CD4-positive, alpha-beta T cell treated with Interleukin-10 for 1 hour (primary cell): ENCODE measurements around the gene NAA80.
"Not testable (repeated sequence)": the region's sequence is repeated elsewhere in the genome, so short reads cannot be mapped to it uniquely, and the experiment has no call there.

Experiments
- DNase-seq: peaks from one replicate; pipeline ENCODE4 v3.0.0-alpha.2; 2020

NAA80 gene

DNA sequence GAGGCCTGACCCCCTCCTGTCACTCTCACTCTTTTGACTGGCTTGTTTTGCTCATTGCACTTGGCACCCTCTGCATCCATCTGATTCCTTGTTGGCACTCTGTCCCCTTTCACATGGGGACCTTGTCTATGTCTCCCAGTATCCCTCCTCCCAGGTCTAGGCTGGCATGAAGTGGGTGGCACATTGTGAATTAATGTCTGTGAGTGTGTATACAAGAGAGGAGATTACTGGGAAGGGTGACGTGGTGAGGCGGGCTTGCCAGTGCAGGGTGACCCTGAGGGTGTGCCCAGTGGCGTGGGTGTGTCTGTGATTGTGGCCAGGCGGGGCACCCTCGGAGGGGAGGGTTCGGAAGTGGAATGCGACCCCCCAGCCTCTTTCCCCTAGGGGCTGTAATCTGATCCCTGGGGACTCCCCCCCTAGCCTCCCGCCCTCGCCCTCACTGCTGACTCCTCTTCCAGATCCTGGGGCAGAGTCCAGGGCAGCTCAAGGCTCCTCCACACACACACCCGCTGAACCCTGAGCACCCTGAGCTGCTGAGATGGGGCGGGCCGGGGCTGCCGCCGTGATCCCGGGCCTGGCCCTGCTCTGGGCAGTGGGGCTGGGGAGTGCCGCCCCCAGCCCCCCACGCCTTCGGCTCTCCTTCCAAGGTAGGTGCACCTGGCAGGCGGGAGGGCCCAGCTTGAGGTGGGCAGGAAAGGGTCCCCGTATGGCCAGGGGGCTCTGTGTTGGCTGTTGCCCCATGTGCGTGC, 30.3 kb downstream of the NAA80 start, which contains the start of gene SEMA3B:
Gene SEMA3B (plus strand): TSS at position 445 of the 749 bp plus-strand sequence. CDS start 94 bp downstream, at position 539.
- no peak for DNase-seq

DNA sequence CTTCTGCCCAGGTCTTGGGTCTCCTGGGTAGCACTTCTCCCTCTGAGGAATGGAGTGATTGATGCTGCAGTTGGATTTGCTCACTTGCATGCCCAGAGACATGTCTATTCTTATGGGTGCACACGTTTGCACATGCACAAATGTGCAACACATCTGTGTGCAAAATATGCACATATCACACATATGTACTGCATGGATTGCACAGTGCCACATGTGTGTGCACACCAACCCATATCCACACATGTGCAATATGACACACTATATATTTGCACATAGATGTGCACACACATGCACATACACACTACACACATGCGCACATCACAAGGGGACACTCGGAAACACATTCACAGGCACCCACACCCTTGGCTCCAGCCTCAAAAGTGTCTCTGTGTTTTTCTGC, 30.9 kb downstream of the NAA80 start:
- no peak for DNase-seq

DNA sequence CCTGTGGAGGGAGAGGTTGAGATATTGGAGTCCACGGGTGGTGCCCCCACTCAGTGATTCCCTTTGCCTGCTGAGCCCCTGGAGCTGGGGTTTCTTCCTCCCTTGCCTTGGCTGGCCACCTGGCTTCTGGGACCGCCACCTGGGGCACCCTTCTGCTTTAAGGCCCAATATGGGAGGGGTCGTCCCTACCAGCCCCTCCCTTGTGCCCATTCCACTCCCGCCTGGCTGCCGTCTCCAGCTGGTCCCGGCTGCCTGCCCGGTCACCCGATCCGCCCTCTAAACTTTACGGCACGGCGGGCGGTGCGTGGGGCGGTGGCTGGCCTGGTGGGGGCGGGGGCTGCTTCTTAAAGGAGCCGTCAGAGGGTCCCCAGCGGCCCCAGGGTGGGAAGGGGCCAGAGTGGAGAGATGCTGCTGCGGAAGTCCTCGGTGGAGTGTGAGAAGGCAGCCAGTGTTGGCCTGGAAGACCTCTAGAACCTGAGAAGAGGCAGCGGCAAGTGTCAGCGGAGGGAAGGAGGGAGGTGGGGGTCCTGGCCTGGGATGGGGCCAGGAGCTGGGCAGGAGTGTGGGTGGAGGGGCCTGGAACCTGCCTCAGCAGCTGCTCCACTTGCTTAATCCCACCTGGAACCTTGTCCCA, 31.8 kb downstream of the NAA80 start:
- DNase-seq = no peak

DNA sequence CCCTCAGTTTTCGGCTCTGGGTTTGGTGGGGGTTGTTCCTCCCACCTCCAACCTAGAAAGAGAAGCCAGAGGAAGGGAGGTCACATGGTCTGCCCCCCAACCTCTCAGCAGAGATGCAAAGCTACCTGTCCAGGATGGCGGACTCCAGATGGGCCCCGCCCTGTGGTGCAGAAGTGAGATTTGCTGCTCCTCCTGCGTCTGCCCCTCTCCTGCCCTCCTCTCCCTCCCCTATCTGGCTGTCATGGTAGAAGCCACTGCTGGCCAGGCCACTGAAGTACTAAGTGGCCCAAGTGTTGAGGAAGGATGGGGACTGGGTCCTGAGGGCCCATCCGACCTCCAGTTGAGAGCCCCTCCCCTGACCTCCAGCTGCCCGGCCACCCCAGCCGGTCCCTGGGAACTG, 32.4 kb downstream of the NAA80 start:
- no peak for DNase-seq

DNA sequence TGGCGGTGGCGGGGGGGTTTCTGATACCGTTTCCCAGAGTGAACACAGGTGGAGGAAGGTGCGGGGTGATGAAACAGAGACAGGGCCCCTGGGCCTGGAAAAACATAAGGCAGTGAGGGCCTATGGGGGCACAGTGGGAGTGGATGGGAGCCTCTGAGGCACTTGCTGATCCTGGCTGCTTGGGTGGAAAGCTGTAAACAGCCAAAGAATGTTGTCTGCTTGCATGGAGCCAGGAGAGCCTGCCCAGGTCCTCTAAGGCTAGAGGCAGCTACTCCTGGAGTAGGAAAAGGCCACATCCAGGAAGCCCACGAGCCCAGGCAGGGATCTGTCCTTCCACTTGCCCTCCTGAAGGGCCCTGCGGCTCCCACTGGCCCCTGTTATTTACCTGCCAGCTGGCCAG, 33.2 kb downstream of the NAA80 start:
- no peak for DNase-seq

DNA sequence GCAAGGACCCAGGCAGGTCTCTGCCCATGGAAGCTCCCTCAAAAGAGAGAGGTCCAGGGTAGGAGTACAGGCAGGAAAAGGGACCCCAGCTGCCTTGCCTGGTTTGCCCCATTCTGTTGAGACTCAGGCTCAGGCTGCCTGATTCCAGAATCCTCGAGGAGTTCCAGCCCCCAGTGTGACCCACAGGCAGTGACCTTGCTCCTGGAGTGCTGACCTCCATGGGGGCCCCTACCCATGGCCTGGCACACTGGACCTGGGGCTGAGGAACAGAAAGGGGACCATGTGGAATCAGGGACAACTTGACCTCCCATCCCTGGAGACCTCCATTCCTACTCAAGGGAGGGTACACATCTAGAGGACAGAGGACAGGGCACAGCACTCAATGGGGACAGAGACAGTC, 33.6 kb downstream of the NAA80 start:
- no peak for DNase-seq

DNA sequence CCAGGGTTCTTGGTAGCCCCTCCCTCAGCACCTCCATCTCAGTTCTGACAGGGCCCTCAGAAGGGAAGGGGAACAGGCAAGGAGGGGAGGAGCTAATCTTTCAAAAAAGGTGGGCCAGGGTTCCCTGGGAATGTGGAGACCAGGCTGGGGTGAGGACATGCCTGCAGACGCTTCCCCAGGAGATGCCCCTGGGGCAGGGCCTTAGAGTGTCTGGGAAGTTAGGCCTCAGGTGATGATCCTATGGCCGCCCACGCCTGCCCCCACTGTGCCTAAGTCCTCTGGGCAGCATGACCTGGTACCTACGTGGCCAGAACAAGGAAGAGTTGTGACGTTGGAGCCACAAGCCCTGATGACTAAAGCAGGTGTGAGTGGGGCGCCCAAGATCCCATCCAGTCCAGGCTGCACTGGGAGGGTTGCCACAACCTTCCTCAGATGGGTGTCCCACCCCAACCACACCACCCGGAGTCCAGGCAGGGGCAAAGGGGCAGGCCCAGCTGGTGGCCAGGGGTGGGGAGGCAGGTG, 34.2 kb downstream of the NAA80 start:
- DNase-seq = no peak

DNA sequence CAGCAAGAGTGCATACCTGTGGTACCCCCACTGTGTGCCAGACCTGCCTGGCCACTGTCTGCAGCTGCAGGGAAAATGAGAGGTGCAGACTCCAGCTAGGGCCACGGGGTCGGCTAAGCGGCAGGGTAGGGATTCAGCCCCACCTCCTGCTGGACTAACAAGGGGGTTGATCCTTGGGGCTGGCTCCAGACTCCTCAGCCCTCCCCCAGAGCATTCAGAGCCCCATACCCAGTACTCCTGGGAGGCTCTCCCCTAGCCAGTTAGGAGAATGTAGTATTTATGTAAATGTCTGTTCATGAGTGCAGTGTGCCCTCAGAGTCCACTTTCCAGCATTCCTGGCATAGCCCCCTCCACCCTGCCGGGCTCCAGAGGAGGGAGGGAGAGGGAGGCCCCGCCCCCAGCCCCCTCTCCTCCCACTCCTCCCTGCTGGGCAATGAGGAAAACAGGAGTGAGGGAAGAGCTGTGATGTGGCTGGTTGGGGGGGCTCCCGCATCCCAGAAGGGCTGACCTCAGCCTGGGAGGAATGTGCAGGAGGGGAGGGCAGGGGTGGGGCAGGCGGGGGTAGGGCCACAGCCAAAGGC, 34.7 kb downstream of the NAA80 start:
- DNase-seq = no peak

DNA sequence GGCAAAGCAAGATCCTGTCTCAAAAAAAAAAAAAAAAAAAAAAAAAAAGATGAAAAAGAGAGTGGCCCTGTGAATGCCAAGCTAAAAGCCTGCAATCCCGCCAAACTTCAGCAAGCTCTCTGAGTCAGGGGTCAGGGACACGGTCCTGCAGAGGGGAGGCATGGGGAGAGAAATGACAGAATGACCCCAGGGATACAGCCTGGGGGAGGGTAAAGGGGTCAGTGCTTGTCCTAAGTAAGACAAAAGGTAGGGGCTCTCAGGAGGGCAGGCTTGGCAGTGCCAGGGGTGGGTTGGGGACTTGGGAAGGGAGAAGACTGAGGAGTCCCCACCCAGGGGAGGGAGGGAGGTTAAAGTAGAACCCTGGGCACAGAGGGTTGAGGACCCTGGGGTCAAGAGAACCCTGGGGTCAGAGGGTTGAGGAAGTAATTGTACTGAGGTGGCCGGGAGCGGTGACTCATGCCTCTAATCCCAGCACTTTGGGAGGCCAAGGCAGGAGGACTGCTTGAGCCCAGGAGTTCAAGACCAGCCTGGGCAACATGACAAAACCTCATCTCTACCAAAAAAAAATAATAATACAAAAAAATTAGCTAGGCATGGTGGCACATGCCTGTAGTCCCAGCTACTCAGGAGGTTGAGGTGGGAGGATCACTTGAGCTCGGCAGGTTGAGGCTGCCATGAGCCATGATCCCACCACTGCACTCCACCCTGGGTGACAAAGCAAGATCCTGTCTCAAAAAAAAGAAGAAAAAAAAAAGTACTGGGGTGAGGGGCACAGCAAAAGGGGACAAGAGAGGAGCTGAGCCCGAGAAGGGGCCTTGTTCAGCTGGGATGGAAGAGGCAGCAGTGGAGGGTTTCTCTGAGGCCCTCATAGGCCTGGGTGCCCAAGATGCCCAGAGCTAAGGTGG, 35.5 kb downstream of the NAA80 start:
- DNase-seq = no peak

DNA sequence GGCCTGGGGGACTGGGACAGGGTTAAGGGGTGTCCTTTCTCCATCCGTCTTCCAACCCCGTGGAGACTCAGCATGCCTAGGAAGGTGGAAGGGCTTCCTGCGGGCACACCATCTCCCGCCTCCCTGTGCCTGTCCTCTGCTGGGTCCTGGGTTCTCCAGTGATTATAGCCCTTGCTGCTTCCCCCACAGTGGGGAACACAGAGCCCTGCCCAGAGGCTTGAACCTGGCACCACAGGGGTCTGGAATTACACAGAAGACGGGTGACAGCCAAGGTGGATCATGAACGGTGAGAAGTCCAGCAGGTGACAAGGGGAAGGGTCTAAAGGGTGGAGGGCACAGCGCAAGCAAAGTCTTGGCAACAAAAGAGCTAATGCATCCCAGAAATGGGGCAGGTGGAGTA, 36.4 kb downstream of the NAA80 start:
- no peak for DNase-seq

DNA sequence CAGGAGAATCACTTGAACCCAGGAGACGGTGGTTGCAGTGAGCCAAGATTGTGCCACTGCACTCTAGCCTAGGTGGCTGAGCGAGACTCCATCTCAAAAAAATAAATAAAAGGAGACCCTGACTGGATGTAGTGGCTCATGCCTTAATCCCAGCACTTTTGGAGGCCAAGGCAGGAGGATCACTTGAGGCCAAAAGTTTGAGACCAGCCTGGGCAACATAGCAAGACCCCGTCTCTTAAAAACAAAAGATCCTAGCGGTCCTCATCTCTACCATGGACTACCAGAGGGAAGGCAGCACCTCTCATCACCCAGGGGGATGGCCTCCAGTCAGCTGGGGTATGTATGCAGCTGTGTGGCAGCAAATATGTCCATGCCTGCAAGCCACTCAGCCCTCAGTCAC, 37.0 kb downstream of the NAA80 start:
- DNase-seq = not testable (repeated sequence)

DNA sequence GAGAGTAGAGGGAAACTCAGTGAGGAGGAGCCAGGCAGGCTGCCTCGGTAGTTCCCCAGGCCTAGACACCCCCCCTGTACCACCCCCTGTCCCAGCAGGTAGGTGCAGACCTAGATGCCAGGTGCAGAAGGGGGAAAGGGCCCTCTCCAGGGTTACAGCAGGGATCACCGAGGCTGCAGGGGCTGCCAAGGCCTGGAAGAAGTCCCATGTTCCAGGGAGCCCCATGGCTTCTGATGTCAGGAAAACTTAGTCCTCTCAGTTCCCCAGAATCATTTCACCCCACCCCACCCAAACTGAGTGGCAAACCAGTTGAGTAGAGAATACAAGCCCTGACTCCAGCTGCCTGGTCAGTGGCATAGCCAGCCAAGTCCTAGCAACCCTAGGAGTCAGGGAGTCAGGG, 37.7 kb downstream of the NAA80 start:
- no peak for DNase-seq

DNA sequence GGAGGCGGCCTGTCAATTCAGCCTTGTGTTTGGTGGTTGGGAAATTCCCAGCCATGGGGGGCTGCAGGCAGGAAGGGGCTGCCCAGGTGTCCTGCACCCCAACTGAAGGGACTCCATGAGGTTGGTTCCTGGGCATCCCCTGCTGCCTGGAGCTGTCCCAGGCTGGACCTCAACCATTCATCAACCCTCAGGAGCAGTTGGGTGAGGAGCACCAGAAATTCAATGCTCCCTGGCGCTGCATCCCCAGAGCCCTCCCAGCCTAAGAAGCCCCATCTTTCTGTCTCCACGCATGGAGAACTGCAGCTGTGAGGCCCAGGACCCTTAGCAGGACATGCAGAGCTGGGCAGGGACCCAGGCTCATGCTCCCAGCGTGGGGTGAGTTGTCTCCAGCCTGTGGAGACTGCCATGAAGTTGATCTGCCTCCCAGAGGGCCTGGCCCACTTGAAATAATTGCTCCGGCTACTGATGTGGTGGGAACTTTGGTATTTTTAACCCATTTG, 38.2 kb downstream of the NAA80 start:
- DNase-seq = no peak

DNA sequence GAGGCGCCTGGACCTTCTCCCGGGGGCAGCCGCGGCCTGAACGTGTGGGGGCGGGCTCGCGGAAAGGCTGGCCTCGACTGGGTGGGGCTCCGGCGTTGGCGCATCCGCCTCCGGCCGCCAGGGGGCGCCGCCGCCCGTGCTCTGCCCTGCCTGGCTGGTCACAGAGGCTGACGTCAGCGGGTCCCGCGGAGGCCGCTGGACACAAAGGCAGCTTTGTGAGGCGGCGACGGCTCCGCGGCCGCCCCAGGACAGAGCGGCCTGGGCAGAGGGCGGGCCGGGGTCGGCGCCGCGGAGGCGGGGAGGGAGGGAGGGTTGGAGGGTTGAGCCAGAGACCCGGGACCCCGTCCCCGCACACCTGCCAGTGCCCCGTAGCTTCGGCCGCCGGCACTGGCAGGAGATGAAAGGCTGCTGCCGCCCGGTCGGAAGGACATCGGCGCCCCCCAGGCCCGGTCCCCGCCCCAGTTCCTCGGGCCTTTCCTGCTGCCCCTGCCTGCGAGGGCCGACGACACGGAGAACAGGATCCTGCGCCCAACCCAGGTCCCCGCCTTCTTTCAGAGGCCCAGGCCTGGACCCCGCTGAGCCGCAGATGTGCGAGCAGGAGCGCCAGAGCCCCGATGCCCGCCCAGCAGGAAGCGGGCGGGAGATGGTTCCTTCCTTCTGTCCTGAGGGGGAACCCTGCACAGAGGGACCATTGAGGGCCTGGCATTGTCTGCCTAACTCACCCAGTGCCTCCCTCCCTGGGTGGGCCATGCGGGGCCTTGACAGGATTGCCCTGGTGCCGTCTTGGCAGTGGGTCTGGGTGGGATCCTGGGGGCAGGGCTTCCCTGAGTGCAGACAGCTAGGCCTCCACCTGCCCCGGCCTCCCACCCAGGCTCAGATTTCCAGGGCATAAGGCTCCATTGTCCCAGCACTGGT, 38.9 kb downstream of the NAA80 start:
- DNase-seq = peak; percentile 87

DNA sequence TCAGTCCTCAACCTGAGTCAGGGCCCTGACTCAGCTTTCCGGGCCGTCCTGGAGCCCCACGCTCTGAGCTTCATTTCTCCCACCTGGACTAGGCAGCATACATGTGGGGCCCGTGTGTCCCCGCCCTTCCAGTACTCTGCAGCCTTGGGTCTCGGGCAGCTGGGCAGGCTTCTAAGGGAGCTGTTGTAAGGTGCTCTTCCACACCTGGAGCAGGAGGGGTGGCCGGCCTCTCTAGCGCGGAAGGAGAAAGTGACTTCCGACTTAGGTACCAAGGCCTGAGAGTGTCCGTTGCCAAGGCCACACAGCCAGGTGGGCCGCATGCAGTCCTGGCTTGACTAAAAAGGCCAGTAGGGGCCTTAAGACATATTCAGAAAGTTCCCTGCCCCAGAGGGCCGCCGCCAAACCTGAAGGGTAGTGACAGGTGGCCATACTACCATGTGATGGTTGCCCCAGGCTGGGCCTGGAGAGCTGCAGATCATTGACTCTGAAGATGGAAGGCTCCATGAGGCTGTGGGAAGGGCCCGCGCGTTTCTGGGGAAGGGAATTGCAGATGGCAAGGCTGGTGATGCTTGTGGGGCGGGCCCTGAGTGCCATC, 39.7 kb downstream of the NAA80 start:
- DNase-seq = no peak

DNA sequence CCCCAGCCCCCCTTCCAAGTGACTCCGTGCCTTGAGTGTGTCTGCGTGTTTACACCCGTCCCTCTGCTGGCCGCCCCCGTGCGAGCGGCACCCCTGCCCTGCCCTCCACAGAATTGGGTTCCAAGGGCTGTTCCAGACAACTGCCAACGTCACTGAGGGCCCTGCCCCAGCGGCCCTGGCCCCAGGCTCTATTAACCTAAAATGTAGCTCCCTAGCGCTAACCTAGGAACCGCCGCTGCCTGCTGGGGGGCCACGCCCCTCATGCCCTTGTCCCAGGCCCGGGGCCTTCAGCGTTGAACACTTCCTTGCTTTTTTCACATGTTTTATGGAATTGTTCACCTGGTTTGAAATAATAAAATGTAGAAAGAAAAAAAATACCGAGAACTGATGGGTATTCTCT, 40.2 kb downstream of the NAA80 start:
- DNase-seq = no peak

DNA sequence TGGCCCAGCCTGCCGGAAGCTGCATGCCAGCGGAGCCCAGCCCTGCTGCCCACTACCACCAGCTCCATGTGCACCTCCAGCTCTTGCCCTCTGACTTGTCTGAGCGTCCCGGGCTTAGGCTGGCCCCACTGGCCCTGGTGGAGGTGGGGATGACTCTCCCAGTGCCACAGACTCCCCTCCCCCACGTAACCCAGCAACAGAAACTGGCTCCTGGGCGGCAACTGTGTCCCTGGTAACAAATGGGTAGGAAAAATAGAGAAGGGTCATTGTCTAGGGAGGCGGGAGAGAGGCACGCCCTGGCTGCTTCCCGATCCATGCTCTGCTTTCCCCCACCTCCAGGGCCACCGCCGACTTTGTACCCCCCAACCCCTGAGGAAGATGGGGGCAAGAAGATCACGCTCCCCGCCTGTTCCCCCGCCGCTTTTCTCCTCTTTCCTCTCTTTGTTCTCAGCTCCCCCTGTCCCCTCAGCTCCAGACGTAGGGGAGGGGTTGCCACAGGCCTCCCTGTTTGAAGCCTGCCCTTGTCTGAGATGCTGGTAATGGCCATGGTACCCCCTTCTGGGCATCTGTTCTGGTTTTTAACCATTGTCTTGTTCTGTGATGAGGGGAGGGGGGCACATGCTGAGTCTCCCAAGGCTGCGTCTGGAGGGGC, 41.0 kb downstream of the NAA80 start:
- DNase-seq = no peak

DNA sequence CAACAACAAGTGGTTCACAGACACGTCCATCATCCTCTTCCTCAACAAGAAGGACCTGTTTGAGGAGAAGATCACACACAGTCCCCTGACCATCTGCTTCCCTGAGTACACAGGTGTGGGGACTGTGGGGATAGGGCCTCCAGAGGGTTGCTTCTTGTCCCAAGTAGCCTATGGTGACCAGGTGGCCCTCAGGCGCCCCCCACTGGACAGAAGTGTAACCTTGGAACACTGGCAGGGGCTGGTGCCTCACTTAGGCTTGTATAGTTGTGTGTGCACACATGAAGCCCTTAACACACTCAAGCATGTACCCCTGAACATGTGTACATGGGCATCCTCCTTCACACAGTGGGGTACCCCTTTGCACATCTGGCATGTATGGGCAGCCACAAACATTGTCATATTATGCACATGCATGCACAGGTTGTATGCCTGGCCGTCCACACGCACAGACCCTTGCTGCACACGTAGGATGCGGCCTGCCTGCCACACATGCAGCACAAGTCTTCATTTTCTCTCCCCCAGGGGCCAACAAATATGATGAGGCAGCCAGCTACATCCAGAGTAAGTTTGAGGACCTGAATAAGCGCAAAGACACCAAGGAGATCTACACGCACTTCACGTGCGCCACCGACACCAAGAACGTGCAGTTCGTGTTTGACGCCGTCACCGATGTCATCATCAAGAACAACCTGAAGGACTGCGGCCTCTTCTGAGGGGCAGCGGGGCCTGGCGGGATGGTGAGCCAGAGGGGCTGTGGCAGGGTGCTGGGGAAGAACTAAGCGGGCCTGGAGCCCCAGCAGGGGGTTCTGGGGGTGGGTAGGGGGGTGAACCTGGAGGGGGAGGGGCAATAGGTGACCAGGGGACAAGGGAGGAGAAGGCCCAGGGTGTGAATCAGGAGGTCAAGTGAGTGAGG, 42.0 kb downstream of the NAA80 start:
- DNase-seq = peak; percentile 42

DNA sequence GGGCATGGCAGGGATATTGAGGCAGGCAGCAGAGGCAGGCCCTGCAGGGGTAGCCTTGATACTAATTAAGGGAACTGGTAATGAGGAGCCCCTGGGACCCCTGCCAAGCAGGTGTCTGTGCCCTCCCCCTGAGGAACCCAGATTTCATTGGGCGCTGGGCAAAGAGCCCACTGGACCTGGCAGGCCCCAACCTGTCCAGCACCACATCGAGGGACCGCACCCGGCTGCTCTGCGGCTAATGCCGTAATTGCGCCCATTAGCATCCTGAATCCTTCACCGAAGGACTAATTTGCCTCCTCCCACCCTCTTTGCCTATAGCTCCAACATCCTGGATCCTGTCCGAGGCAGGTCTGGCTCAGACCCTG, 44.0 kb downstream of the NAA80 start:
- DNase-seq = no peak
